T-helper 2 cell (primary cell): ENCODE data around the gene CRHR2.

Experiments
- DNase-seq, 5 experiments: peaks; one replicate each; pipeline versions ENCODE4 v3.0.0 to v3.0.0-alpha.2; 2012 to 2022

CRHR2 gene

DNA sequence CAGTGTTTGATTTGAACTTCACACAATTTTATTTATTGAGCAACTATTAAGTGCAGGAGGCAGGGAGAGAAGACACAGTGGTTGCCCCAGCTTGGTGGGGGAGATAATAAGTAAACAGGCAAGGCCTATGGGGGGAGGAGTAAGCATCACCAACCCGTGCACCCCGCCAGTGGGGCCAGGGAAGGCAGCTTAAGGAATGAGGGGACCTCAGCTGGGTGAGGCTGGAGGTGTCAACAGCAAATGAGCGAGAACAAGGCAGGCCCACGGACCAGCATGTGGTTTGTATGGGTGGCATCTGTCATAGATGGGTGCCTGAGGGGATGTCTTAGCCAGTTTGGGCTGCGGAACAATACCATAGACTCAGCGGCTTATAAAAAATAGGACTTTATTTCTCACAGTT, 24.1 kb upstream of the CRHR2 start:
- DNase-seq: no peak

DNA sequence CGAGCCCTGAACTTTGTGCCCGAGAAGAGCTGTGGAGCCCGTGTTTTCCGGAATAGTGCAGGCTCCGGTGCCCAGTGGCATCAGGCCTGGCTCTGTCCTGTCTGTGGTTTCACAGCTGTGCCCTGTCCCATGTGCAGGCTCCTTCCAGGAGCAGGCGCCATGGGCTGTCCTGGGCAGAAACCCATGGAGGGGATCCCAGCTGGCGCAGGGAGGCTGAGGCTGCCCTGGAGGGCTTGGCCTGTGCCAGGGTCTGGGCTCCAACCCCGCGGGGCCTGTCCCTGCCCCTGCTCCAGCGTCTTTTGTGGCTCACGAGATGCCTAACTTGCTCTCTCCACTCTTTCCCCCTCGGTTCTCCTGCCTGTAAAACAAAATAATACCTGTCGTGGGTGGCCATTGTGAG, 23.3 kb upstream of the CRHR2 start:
- no peak for DNase-seq

DNA sequence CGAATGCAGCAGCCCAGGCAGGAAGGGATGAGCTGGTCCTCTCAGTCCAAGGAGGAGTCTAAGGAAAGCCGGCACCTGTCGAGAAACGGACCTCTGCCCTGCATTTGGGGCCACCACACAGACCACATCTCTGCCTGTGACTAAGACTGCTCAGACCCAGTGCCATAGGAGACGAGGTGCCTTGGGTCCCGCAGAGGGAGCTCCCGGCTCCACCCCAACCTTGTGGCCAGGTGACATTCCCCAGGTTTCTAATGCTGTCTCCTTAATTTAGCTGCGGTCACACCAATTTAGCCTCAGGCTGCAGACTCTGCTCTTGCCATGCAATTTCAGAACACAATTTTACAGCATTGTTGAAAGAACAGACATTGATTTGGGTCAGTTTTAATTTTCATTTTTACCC, 22.8 kb upstream of the CRHR2 start:
- DNase-seq: no peak

DNA sequence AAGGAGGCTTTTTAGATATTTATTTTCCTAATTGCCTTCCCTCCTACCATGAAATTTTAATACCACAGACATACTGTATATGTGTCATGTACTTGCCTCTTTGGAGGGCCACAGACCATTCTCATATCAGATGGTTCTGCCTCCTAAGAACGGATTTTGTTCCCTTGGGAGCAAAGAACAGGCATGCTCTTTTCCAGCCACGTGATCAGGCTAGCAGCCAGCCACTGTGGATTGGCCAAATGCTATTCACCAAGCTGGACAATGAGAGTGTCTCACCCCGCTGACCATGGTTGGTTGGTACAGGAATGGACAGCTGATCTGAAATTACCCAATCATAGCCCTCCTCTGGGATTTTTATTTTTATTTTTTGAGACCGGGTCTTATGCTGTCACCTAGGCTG, 21.5 kb upstream of the CRHR2 start:
- no peak for DNase-seq

DNA sequence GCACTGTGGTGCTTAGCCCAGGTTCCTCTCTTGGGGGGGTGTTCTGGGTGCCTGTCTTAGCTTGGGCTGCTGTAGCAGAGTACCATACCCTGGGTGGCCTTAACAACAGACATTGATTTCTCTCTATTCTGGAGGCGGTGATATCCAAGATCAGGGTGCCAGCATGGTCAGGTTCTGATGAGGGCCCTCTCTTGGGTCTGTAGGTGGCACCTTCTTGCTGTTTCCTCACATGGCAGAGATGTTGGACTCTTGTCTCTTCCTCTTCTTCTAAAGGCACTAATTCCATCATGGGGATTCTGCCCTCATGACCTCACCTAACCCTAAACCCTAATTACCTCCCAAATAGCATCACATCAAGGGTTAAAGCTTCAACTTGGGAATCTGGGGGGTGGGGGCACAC, 19.9 kb upstream of the CRHR2 start:
- peak in 2 of 5 experiments; percentile 10 to 65 for DNase-seq

DNA sequence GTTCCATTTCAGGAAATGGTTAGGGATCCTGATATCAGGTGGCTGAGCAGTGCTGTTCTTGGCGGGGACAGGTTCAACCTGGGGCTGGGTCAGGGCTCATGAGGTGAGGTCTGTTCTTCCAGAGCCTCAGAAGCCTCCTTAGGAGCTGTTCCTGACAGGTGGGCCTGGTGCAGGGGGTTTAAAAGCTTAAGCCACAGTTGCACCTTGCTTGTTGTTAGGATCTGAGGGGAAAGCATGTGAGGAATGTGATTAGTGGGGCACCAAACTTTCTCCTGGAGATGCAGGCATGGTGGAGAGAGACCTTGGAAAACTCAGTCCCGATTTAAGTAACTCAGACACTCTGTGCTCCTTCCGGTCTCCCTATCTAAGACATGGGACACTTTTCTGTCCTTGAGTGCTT, 18.7 kb upstream of the CRHR2 start:
- no peak for DNase-seq

DNA sequence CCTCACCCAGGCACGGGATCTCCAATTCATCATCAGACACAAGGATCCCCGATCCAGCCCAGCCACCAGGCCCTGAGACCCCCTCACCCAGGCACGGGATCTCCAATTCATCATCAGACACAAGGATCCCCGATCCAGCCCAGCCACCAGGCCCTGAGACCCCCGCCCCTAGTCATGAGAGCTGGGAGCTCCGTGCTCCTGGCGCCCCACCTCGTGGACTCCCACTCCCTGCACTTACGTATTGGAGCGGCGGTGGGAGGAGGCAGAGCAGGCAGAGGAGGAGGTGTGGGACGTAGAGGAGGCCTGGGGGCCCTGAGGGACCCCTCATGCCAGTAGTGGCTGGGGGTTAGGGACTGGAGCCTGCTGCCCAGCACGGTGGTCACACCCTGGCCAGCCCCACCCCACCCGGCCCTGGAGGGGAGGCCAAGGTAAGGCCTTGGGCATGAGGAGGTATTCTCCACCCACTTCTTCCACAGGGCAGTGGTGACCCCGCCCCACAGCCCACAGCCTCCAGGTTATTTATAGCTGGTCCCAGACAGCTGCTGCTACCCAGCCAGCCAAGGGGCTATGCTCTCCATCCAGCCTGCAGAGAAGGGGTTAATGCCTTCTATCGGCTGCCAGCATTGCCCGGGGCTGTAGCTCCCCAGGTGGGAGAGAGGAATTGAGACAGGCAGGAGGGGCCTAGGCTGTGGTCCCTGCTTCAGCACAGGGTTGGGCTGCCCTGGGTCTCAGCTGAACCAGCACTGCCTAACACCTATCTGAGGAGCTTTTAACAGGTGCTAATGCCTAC, 17.6 kb upstream of the CRHR2 start:
- DNase-seq: no peak

DNA sequence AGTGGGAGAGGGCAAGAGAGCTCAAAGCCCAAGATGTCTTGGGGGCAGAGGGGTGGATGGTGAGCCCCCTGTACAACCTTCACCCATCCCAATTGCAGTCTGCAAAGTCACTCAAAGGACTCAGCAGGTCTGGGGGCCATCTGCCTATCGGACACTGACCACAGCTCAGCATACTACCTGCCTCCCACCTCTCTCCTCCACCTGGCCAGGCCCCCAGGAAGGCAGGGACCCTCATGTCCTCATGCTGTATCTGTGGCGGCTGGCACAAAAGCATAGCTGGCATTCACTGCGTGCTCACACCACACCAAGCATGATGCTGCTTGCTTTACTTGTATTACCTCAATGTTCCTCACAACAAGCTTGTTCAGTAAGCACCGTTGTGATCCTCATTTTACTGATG, 16.2 kb upstream of the CRHR2 start:
- DNase-seq: no peak

DNA sequence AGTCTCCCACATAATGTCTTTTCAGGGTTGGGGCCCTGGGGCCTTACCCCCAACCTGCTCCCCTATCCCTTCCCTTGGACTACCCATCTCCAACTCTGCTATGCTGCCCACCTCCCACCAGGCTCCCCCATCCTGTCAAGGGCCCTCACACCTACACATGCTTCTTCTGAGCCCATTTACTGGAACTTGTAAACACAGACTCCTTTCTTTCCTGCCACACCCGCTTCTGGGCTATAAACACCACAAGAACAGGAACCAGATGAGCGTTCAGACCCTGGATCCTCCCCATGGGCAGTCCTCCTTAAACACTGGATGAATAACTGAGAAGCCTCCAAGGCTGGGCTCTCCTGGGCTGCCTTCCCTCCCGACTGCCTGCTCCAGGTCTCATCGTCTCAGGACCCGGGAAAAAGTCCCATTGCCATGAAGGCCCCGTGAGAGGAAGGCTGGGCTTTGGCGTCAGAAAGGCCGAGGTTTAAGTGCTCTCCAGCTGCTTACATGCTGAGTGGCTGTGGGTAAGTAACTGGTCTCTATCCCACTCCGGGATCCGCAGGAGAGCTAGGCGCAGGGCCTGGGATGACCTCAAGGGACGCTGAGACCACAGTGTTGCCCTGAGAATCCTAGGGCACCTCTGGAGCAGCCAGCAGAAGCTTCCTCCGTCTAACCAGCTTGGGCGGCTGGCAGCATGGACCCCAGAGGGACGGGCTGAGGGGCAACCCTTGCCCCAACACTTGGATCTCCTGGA, 15.6 kb upstream of the CRHR2 start:
- no peak for DNase-seq

DNA sequence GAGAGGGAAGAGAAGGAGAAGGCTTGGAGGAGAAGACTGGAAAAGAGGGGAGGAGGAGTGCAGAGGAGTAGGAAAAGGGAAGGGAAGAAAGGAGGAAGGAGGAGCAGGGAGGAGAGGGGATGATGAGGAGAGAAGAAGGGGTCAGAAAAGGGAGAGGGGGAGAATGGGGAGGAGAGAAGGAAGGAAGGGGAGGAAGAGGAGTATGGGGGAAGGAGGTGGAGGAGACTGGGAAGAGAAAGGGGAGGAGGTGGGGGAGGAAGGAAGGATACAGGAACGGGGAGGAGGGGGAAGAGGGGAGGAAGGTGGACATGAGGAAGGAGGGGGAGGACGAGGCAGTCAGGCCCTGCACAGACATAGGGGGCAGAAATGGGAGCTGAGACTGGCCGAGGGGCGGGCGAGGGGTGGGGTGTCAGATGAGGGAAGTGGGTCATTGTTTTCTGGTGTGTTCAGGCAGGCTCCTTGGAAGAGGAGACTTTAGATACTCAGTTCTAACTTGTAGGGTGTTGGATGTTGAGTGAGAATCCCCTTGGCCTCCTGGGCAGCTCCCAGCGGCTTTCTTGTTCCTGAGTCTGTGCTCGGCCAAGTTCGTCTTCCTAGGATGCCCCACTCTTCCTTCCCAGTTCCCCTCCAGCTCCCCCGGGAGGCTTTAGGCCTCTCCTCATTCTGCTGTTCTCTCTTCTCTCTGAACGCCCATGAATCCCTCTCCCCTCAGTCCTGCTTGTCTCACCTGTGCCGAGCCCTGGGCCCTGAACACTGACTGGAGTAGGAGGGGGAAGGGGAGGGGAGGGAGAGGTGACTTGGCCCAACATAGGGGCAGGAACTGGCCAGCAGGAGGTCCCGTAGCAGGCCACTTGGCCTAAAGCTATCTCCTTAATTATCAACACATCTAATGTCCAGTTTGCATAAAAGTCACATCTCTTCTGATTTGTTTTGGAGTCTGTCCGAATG, 12.8 kb upstream of the CRHR2 start:
- no peak for DNase-seq

DNA sequence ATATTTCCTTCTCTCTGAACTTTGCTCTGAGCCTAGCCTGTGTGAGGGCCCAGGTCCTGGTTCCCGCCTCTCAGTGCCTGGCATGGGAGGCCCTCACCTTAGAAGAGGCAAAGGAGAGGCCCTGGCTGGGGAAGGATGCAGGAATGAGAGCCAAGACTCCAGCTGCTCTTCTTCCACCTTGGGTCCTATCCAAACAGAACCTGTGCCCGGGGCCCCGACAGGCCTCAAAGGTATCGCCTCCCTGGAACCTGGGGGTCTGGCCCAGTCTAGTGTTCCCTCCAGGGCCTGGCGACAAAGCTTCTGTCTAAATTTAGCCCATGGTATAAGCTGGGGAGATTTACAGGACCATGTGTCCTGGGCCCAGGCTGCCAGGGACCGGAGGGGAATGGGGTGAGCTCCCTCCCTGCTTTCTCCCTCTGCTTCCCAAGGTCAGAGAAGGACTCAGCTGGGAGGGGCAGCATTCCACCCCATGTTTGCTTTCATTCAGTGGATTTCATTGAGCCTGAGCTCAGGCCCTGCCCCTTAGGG, 12.0 kb upstream of the CRHR2 start:
- DNase-seq: no peak

DNA sequence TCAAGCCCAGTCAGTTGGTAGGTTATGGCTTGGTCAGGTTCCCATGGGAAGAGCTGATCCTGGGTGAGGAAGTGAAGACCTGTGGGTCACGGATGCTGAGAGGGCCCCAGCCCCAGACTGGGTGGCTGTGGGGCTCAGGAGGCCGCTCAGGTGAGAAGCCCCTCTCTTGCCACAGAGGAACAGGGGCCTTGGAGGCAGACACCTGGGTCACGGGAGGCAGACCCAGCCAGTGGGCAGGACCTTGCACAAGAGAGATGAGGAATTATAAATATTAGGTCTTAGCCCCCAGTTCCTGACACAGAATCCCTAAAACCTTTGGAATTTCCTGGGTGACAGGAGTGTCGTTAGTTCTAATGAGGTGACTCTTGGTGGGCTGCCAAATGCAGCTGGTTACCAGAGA, 10.6 kb upstream of the CRHR2 start:
- DNase-seq: no peak

DNA sequence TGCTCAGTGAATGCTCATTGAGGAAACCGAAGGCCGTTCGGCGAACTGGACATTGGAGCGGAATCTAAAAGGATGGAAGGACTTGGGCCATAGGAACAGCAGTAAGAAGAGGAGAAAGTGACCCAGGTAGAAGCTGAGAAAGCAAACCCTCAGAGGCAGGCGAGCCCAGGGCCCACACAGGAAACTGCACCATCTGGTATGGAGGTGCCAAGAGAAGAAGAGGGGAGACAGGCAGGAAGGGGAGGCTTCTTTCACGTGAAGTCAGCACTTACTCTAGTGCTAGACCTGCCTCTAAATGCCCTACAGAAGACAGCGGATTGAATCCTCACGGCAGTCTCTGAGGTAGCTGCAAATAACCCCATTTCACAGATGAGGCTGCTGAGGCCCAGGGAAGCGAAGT, 10.2 kb upstream of the CRHR2 start:
- no peak for DNase-seq

DNA sequence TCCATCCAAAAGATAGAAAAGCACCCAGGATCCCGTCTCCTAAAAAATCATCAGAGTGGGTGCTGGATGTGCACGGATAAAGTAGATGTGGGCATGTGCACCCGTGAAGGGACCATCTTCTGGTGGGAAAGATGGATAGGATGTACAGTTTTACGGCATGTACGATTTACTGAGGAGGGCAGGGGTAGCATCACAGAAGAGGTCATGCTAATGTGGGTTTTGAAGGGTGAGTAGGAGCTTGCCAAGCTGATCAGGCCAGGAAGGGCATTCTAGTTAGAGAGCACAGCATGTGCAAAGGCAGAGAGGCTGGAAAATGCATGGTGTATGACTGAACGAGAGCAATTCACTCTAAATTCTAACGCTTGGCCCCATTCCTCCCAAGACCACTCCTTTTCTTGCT, 7.8 kb upstream of the CRHR2 start:
- no peak for DNase-seq

DNA sequence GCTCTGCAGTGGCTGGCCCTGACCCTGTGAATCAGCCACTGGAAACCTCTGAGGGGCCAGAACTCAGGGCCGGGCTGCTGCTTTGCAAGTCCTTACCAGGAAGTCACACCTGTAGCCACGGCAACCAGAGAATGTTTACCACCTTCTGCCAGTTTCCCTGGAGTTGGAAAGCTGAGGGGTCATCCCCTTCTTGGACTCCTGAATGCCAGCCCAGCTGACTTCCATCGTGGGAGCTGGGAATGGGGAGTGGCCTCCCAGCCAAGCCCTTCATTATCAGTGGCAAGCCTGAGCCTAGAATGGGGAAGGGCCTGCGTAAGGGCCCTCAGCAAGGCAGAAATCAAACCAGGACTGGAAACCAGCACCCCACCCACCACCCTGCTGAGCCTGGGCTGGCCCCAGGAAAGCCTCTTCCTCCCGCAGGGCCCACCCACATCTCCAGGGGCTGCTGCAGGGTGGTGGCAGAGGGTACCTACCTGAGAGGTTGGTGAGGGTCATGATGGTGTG, 6.5 kb upstream of the CRHR2 start:
- DNase-seq: no peak

DNA sequence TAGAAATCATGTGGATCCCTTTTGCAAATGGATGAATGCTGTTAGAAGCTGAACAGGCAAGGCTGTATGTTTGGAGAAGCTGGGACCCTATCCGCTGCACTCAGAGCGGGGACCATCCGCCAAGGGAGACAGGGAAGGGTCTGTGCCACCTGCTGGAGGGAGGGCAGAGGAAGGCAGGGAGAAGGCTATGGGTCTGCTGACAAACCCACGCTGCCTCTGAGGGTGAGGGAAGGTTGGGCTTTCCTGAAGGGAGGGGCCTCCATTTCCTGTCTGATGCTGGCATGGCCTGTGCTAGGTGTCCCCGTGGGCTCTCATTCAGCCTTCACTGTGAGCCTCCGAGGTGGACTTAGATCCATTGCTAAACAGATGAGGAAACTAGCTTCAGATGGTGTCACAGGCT, 5.3 kb upstream of the CRHR2 start:
- no peak for DNase-seq

DNA sequence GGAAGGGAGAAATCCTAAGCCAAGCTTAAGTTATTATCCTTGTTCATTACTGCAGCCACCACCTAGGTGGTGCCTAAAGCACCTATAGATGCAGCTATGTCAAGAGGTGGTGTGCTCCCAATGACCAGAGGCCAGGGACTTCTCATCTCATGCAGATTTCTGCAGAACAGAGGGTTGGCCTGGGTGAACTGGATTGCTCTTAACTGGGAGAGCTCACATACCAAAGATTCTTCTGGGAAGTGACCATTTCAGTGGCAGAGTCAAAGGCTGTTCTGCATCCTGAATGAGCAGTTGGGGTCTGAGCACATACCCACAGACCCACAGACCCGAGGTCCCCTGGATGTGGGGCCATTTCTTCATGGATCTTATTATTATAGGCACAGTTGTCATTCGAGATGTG, 2.1 kb upstream of the CRHR2 start:
- no peak for DNase-seq

DNA sequence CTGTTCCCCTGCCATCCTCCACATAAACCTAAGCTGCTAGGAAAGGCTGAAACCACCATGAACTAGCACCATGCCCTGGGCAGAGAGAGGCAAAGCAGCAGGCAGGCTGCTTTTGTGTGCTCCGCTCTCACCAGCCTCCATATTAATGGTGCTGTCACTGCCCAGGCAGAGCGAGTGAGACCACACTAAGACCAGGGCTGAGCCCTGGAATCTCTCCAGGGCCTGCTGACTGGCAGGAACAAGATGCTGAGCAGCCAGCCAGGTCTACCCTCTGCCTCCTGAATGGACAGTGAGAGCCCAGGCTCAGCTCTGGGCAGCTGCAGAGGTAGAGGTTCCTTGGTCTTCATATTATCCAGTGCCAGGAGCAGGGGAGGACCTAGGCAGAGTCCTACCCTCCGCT, 1.6 kb upstream of the CRHR2 start:
- DNase-seq: no peak

DNA sequence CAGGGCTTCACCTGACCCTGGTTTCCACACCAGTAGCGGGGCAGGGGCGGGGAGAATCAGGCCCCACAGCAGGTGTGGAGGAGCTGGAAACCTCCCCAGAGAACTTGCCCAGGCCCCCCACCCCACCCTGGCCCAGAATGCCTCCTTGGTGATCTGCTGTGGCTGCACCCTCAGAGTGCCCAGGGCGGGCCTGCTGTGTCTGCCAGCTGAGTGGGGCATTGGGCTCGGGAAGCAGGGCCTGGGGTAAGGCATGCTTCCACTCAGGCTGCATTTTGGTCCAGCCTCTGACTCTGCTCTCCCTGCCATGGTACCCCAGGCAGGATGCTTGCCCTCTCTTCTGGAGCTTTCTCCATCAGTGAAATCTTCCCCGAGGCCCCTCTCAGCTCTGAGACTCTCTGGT, 1.1 kb upstream of the CRHR2 start:
- no peak for DNase-seq

DNA sequence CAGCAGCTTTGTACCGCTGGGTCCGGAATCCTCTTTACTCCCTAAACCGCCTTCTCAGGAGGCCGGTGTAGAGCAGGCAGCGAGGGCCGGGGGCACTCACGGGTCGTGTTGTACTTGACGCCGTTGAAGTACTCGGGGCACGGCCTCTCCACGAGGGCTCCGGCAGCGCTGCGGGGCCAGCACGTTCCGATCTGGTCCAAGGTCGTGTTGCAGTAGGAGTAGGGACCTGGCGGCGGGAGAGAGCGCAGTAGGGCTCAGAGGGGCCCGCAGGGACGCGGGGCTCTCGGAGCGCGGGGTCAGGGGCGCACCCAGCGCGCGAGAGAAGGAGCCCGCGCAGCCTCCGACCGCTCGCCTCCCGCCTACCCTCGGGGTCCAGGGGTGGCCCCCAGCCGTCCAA, 443 bp downstream of the CRHR2 start:
- no peak for DNase-seq

DNA sequence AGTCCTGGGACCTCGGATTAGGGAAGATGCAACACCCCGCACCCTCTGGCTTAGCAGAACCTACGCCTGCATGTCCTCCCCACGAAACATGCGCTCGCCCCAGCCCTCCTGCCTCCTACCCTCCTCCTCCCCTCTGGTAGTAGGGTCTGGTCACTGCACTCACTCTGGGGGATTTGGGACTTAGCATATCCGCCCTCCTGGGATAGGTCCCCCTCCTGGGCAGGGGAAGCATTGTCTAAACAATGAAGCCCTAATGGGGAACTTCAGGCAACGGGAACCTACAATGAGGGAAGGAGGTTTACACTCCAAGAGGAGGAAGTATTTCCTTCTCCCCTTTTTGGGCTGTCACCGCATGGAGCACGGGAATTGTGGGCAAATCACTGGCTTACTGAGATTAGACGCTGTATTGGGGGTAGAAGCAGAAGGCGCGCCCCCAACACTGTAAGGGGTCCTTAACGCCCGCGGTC, 892 bp downstream of the CRHR2 start:
- DNase-seq: no peak

DNA sequence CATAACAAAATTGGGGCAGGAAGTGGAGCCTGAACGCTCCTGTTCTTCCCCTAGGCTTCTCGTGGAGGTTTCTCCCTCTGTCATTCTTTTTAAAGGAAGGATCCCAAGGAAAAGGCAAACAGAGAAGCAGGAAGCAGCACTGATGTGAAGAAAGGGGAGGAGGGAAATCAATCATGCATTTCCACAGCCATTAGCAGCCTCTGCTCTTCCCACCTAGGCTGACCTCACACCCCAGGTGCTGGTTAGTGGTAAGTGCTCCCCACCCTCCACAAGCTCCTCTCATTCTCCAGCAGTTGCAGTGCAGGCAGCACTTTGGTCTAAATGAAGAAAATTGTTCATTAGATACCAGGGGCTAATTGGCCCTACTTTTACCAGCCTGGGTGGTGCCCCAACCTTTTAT, 2.6 kb downstream of the CRHR2 start:
- DNase-seq: no peak

DNA sequence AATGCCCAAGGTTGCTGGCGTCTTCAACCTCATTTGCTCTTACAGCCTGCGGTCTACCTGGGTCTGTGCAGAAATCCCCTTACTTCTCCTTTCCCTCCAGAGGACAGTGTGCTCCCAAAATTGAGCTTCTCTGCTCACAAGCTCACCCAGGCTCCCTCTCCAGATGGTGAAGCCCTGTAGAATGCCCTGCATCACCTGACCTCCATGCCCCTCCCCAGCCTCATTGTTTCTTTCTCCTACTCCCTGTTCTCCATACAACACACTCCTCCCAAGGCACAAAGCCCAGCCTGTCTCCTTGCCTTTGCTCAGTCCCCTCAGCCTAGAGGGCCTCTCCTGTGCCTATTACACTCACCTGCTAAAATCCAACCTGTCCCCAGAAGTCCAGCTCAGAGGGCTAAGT, 3.5 kb downstream of the CRHR2 start:
- DNase-seq: no peak
